H1 (cell line): ENCODE data around the gene KDM2A.

Source experiments
- CTCF ChIP-seq, 3 experiments: IDR thresholded peaks; 1 replicate in 2 of 3; 2 replicates in 1 of 3; pipeline versions ENCODE4 v1.5.1 to v1.6.1; 2011; ENCODE audit warnings: low read length in 3 of 3, mild to moderate bottlenecking in 3 of 3, inconsistent platforms in 2 of 3, low read depth in 1 of 3, moderate library complexity in 1 of 3; ENCODE audit not compliant: insufficient read depth in 1 of 3; ENCODE audit errors: control extremely low read depth in 1 of 3
- E2F6 ChIP-seq: IDR thresholded peaks from 2 replicates; pipeline ENCODE4 v1.6.1; 2012; ENCODE audit warnings: inconsistent platforms
- JUN ChIP-seq: IDR thresholded peaks from 2 replicates; pipeline ENCODE4 v1.6.1; 2011; ENCODE audit warnings: low read depth, mild to moderate bottlenecking, improper control_type of control experiment, low read length
- MAX ChIP-seq: IDR thresholded peaks from 2 replicates; pipeline ENCODE4 v1.6.1; 2012; ENCODE audit warnings: inconsistent platforms
- YY1 ChIP-seq: IDR thresholded peaks from 2 replicates; pipeline ENCODE4 v1.6.1; 2011; ENCODE audit warnings: low read depth, mild to moderate bottlenecking, low read length

- TF ChIP-seq MAX (no peak), CTCF (IDR thresholded peaks at IDR 0.05; ENCODE audit: control extremely low read depth in 1 of 3, insufficient read depth in 1 of 3, low read depth in 1 of 3, low read length in 3 of 3) (no peak), JUN (no peak), E2F6 (no peak), YY1 (no peak)
Observed at GRCh38 chr11:67157691-67158090, 38.6 kb downstream of the KDM2A start.
